ENCODE measurements around the gene GFI1B.

DNA sequence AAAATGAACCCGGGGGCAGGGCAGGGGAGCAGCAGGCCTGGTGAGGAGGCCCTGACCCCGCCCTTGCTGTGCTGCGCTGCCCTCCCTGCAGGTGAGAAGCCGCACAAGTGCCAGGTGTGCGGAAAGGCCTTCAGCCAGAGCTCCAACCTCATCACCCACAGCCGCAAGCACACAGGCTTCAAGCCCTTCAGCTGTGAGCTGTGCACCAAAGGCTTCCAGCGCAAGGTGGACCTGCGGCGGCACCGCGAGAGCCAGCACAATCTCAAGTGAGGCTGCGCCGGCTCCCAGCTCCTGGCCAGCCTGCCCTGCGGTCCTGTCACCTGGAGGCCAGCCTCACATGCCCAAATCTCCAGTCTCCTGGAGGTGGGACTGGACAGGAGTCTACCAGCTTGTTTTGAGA lies 12.3 kb downstream of the GFI1B start:
- TF ChIP-seq, protein P1, sequence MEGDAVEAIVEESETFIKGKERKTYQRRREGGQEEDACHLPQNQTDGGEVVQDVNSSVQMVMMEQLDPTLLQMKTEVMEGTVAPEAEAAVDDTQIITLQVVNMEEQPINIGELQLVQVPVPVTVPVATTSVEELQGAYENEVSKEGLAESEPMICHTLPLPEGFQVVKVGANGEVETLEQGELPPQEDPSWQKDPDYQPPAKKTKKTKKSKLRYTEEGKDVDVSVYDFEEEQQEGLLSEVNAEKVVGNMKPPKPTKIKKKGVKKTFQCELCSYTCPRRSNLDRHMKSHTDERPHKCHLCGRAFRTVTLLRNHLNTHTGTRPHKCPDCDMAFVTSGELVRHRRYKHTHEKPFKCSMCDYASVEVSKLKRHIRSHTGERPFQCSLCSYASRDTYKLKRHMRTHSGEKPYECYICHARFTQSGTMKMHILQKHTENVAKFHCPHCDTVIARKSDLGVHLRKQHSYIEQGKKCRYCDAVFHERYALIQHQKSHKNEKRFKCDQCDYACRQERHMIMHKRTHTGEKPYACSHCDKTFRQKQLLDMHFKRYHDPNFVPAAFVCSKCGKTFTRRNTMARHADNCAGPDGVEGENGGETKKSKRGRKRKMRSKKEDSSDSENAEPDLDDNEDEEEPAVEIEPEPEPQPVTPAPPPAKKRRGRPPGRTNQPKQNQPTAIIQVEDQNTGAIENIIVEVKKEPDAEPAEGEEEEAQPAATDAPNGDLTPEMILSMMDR (IDR thresholded peaks at IDR 0.05; ENCODE audit: insufficient read depth, low read depth, low read length): no peak
- TF ChIP-seq EZH2 (IDR thresholded peaks at IDR 0.05; ENCODE audit: insufficient read depth, low read length): no peak
